ENCODE data around the gene GRPR.

Gene GRPR

DNA sequence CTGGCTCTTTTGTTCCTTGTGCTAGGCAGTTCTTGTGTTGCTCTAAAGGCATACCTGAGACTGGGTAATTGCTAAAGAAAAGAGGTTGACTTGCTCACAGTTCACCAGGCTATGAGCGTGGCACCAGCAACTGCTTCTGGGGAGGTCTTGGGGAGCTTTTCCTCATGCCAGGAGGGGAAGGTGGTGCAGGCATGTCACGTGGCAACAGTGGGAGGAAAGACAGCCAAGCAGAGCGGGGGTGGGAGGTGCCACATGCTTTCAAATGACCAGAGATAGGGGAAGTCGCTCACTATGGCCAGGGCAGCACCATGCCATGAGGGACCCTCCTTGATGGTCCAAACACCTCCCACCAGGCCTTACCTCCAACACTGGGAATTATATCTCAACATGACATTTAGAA lies 48.6 kb downstream of the GRPR start:
- Histone ChIP-seq H3K27me3 (ENCODE audit: insufficient read depth, poor library complexity, severe bottlenecking) (peaks cover 2% of the 10 kb centered on the region), H3K27ac (replicated peaks) (no peak overlapping the region), H3K4me3 (replicated peaks; ENCODE audit: insufficient read depth, low read length) (no peak overlapping the region)
- TF ChIP-seq, protein P1, sequence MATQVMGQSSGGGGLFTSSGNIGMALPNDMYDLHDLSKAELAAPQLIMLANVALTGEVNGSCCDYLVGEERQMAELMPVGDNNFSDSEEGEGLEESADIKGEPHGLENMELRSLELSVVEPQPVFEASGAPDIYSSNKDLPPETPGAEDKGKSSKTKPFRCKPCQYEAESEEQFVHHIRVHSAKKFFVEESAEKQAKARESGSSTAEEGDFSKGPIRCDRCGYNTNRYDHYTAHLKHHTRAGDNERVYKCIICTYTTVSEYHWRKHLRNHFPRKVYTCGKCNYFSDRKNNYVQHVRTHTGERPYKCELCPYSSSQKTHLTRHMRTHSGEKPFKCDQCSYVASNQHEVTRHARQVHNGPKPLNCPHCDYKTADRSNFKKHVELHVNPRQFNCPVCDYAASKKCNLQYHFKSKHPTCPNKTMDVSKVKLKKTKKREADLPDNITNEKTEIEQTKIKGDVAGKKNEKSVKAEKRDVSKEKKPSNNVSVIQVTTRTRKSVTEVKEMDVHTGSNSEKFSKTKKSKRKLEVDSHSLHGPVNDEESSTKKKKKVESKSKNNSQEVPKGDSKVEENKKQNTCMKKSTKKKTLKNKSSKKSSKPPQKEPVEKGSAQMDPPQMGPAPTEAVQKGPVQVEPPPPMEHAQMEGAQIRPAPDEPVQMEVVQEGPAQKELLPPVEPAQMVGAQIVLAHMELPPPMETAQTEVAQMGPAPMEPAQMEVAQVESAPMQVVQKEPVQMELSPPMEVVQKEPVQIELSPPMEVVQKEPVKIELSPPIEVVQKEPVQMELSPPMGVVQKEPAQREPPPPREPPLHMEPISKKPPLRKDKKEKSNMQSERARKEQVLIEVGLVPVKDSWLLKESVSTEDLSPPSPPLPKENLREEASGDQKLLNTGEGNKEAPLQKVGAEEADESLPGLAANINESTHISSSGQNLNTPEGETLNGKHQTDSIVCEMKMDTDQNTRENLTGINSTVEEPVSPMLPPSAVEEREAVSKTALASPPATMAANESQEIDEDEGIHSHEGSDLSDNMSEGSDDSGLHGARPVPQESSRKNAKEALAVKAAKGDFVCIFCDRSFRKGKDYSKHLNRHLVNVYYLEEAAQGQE (IDR thresholded peaks at IDR 0.05; ENCODE audit: insufficient replicate concordance, low read depth): no peak
- DNase-seq (ENCODE audit: low read depth in 1 of 2, low spot score in 1 of 2): no peak

DNA sequence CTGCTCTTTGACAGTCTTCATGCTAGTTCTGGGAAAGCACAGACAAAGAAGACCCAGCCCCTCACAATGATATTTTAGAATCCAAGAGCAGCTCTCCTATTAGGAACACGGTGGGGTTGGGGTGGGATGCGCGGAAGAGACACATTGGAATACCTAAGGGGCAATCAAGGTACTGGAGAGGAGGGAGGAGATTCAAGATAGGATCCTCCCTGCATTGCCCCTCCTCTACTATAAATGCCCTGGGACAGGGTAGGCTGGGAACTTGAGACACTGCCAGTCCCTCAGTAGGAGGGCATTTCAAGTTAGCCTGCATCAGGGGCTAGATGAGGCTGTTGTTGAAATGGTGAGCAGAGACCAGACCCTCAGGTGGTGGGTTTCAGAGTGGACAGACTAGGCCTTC lies 49.0 kb downstream of the GRPR start:
- H3K27ac ChIP-seq (replicated peaks): no peak overlapping the region
- peaks cover 2% of the 10 kb centered on the region for H3K27me3 ChIP-seq (ENCODE audit: insufficient read depth, poor library complexity, severe bottlenecking)
- TF ChIP-seq SPI1 (IDR thresholded peaks at IDR 0.05; ENCODE audit: borderline replicate concordance, low read depth) (no peak), POLR2AphosphoS5 (IDR thresholded peaks at IDR 0.05; ENCODE audit: low read depth) (no peak), GABPA (IDR thresholded peaks at IDR 0.05; ENCODE audit: low read depth) (no peak)
- TF ChIP-seq, protein P1 (IDR thresholded peaks at IDR 0.05; ENCODE audit: insufficient replicate concordance, low read depth): no peak
- TF ChIP-seq, protein P2, sequence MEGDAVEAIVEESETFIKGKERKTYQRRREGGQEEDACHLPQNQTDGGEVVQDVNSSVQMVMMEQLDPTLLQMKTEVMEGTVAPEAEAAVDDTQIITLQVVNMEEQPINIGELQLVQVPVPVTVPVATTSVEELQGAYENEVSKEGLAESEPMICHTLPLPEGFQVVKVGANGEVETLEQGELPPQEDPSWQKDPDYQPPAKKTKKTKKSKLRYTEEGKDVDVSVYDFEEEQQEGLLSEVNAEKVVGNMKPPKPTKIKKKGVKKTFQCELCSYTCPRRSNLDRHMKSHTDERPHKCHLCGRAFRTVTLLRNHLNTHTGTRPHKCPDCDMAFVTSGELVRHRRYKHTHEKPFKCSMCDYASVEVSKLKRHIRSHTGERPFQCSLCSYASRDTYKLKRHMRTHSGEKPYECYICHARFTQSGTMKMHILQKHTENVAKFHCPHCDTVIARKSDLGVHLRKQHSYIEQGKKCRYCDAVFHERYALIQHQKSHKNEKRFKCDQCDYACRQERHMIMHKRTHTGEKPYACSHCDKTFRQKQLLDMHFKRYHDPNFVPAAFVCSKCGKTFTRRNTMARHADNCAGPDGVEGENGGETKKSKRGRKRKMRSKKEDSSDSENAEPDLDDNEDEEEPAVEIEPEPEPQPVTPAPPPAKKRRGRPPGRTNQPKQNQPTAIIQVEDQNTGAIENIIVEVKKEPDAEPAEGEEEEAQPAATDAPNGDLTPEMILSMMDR (IDR thresholded peaks at IDR 0.05; ENCODE audit: insufficient read depth, low read length): no peak
- H3K4me3 ChIP-seq (replicated peaks; ENCODE audit: insufficient read depth, low read length): no peak overlapping the region
- no peak for DNase-seq (ENCODE audit: low read depth in 1 of 2, low spot score in 1 of 2)

DNA sequence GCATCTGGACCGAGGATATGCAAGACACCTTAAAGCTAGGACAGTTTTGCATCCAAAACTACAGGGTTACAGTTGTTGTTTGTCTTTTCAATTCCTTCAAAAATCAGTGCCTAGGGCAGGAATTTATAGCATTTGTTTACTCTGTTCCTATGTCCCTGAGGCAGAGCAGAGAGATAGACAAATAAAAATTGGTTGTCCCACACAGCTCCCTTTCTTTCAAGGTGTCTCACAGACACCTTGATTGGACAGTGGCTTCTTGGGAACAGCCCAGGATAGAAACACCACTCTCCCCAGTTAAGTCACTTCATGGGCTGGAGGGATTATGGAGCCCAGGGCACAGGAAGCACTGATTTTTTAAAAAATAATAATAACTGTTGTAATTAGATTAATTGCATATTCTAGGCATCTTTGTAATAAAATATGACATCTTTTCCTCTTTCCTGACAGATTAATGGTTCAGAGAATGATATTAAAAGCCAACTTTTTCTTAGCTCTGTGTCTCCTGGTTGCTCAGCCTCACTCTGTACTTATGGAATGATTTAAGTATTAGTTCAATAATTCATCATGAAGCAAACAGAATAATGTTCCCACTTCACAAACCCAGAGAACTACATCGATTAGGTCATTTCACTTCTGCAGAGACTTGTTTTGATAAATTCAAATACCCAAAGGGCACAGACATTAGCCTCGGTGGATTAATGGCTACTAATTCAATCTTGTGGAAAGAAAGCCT lies 52.1 kb downstream of the GRPR start:
- peaks cover 8% of the 10 kb centered on the region for H3K27me3 ChIP-seq (ENCODE audit: insufficient read depth, poor library complexity, severe bottlenecking)

More for the DNA sequence above, 52.1 kb downstream of the GRPR start:
- TF ChIP-seq, protein P1 (IDR thresholded peaks at IDR 0.05; ENCODE audit: insufficient replicate concordance, low read depth): no peak
- TF ChIP-seq POLR2AphosphoS5 (IDR thresholded peaks at IDR 0.05; ENCODE audit: low read depth): no peak
- no peak for TF ChIP-seq SPI1 (IDR thresholded peaks at IDR 0.05; ENCODE audit: borderline replicate concordance, low read depth)
- TF ChIP-seq, protein P2 (IDR thresholded peaks at IDR 0.05; ENCODE audit: insufficient read depth, low read length): no peak
- TF ChIP-seq GABPA (IDR thresholded peaks at IDR 0.05; ENCODE audit: low read depth): no peak
- DNase-seq (ENCODE audit: low read depth in 1 of 2, low spot score in 1 of 2): no peak
- no peak overlapping the region for H3K4me3 ChIP-seq (replicated peaks; ENCODE audit: insufficient read depth, low read length)
- H3K27ac ChIP-seq (replicated peaks): no peak overlapping the region

Data from HL-60 (cell line).